DLD1 (cell line): ENCODE data around the gene VIPR2.
"Not testable (repeated sequence)": the region's sequence is repeated elsewhere in the genome, so short reads cannot be mapped to it uniquely, and the experiment has no call there.

Source experiments
- in situ Hi-C: cut with HindIII; loops from 2 replicates; pipeline ENCODE4 v1.10.0; 2017; ENCODE audit warnings: low sequenced_read_pairs

VIPR2 gene

GRCh38 chr7:159144758-159145489 lies at the start of gene VIPR2:
VIPR2 (minus strand) TSS chr7:159144867; CDS start chr7:159144771, 96 bp downstream.
- in situ Hi-C loops: no loop called here

DNA sequence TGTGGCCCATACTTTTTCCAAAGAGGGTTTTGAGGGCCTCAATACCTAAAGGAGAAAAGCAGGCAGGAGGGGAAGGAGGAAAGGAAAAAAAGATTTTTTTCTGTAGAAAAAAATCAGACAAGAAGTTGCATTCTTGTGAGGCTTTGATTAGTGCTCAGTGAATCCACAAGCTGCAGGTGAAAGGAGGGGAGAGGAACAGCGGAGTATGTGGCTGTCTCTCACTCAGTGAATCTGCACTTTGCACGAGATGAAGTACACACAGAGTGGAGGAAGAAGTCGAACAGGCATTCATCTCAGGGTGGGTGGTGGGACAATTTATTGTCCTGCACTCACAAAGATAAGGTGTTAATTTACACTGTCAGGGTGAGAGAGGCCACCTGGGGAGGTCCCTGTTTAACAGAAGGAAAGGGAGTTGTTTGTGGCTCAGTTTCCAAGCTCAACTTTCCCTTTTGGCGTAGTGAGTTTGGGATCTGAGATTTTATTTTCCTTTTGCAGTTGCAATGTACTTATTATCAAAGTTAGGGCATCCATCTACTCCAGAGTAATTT lies 49.0 kb upstream of the VIPR2 start:
- in situ Hi-C loops: no loop called here

- in situ Hi-C loops: no loop called here
These were observed 48.2 kb upstream of the VIPR2 start for GRCh38 chr7:159192725-159193453.

DNA sequence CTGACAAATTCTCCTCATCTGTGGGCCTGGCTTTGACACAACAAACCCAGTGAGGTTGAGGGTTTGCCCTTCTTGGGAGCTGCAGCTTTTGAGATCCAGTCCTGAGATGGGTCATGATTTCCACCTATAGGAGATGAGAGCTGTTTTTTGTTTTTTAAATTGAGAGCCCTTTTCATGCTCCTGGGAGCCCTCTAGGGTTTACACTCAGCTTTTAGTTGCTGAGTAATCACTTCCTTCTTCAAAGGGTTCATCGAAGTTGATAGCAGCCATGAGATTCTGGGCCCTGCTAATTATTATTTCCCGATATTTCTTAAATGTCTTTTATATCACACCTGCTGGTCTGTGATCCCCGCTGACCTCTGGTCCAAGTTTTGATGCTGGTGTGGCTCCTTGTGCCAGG lies 47.3 kb upstream of the VIPR2 start:
- in situ Hi-C loops: no loop called here

DNA sequence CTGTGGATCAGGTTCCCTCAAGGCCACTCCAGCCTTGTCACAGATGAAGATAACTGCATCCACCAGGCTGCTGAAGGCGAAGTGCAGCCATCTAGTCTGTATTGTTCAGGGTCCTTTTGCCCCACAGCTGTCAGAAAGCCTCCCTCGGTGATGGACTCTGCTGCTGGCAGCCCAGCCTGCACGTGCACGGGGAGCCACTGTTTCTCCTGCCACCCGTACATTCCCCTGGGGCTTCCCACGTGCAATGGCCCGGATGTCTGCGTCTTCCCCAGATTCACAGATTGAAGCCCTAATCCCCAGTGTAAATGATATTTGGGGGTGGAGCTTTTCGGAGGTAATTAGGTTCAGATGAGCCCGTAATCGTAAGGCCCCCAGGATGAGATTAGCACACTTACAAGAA lies 46.6 kb upstream of the VIPR2 start:
- in situ Hi-C loops: no loop called here

GRCh38 chr7:159188011-159188410 lies 43.3 kb upstream of the VIPR2 start:
- in situ Hi-C loops: no loop called here

GRCh38 chr7:159179241-159179640 lies 34.6 kb upstream of the VIPR2 start:
- in situ Hi-C loops: no loop called here

DNA sequence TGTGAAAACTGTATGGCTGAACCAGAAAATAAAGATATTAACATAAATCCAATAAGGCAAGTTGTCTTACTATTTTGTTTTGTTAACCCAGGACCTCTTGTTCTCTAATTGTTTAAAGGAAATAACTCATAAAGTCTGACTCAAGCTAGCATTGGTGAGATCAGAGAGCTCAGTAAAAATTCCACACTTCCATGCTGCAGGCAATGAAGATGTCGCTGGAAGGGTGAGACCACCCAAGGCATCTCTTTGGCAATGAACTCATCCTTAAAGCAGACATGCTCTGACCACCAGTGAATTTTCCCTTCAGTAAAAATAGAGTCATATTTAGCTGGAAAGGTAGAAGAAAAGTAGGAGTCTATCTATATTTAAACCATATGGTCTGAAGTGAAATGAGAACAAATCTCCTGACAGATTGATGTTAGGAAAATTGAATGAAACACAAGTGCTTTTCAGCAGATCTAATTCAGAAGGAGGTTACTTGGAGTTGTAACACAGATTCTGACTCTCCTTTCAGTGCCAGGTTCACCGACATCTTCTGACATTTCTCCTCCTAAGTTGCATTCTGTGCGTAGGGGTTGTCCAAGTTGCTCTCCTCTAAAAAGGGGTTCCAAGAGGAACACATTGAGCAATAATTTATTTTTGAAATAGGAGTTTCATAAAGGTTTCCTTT lies 32.8 kb upstream of the VIPR2 start:
- in situ Hi-C loops: no loop called here

- in situ Hi-C loops: no loop called here
These were observed 31.1 kb upstream of the VIPR2 start for GRCh38 chr7:159175792-159176191.

DNA sequence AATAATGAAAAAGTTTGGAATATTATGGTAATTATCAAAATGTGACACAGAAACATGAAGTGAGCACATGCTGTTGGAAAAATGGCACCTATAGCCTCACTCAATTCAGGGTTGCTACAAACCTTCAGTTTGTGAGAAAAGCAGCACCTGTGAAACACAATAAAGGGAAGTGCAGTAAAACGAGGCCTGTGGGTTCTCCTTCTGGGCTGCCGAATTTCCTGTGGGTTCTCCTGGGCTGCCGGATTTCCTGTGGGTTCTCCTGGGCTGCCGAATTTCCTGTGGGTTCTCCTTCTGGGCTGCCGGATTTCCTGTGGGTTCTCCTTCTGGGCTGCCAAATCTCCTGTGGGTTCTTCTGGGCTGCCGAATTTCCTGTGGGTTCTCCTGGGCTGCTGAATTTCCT lies 30.4 kb upstream of the VIPR2 start:
- in situ Hi-C loops: not testable (repeated sequence)

- in situ Hi-C loops: no loop called here
These were observed 27.7 kb upstream of the VIPR2 start for GRCh38 chr7:159172400-159172799.

DNA sequence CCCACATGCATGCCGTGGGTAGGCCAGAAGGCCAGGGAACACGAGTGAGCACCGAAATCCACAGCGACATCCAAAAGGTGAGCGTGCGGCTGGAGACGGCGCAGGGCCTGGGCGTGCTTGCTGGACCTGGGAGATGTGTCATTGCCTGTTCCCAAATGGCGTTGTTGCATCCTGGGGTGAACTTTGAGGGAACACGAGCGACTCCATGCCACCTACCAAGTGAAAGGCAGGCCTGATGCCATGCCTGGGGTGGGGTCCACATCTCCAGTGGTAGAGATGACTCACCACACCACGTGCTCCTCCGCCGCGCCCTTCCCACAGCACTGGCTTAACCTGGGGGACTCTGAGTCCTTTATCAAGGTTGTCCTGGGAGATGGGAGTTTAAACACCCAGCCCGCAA lies 24.7 kb upstream of the VIPR2 start:
- in situ Hi-C loops: no loop called here

DNA sequence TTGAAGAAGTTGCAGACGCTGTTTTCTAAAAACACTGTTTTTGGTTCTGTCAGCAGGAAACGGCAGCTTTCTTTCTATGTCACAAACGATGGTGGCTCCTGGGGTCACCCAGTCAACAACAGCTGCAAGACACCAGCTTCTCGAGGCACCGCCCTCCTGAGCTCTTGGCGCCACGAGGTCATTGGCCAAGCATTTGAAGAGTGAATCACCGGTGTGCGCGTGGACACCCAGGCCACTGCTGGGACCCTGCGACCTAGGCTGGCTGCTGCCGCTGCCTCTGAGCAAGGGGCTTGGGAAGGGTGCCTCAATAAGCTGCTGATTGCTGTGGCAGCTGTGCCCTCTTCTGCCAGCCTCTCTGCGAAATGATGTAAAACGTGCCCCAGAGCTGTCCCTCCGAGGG lies 22.5 kb upstream of the VIPR2 start:
- in situ Hi-C loops: no loop called here

GRCh38 chr7:159166530-159166929 lies 21.9 kb upstream of the VIPR2 start:
- in situ Hi-C loops: no loop called here

- in situ Hi-C loops: no loop called here
These were observed 20.7 kb upstream of the VIPR2 start for GRCh38 chr7:159165352-159165751.

- in situ Hi-C loops: not testable (repeated sequence)
These were observed 19.1 kb upstream of the VIPR2 start for GRCh38 chr7:159163703-159164301.

DNA sequence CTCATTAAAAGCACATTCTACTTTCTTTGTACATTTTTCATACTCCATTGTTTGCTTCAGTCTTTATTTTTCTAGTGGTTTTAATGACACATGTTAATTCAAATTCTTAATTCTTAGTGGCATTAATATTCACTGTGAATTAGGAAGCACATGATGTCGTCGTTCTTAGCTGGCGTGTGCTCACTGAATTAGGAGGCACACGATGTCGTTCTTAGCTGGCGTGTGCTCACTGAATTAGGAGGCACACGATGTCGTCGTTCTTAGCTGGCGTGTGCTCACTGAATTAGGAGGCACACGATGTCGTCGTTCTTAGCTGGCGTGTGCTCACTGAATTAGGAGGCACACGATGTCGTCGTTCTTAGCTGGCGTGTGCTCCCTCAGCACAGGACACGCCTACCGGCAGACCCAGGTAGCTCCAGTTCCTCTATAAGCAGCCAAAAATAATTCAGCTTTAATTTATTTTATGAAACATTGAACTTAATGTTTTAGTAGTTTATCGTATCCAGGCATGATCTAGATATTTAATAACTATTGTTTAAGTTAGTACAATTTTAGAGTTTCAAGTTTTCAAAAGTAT lies 17.5 kb upstream of the VIPR2 start:
- in situ Hi-C loops: not testable (repeated sequence)

DNA sequence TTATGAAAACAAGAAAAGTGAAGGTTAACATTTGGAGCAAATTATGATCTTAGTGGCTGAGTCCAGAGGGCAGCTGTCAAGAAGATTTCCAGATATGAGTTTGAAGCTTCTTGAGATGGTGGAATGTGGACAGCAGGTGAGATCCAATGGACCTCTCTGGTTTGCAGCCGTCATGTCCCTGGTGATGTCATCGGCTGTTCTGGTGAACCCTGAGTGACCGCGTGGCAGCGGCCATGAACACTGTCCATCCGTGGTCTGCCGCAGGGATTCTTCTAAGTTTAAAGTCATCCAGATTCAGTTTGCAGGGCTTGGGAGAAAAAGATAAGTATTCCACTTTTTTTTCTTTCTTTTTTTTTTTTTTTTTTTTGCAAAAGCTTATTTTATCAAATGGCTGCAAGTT lies 15.8 kb upstream of the VIPR2 start:
- in situ Hi-C loops: no loop called here

GRCh38 chr7:159159731-159160130 lies 15.1 kb upstream of the VIPR2 start:
- in situ Hi-C loops: no loop called here

- in situ Hi-C loops: no loop called here
These were observed 14.3 kb upstream of the VIPR2 start for GRCh38 chr7:159158888-159159405.
